HL-60 (cell line): ENCODE data around the gene TEX101.

Experiments used
- DNase-seq, 2 experiments: peaks; one replicate each; pipeline ENCODE4 v3.0.0-alpha.2; 2010 to 2020; ENCODE audit warnings: low read depth in 1 of 2, low spot score in 1 of 2
- H3K27ac ChIP-seq: fragments of 250-450 bp; sonication (Bioruptor Pico); replicated peaks from 2 replicates; pipeline ENCODE4 v1.5.1; 2020; ENCODE audit warnings: mild to moderate bottlenecking, moderate library complexity
- H3K27me3 ChIP-seq: fragments of 250-450 bp; sonication (Bioruptor Pico); 2 replicates; pipeline ENCODE4 v1.5.1; 2021; ENCODE audit warnings: mild to moderate bottlenecking, moderate library complexity; ENCODE audit not compliant: insufficient read depth, poor library complexity, severe bottlenecking
- H3K4me3 ChIP-seq: replicated peaks from 2 replicates; pipeline ENCODE4 v1.5.1; 2011; ENCODE audit warnings: mild to moderate bottlenecking, control low read depth, low read length; ENCODE audit not compliant: insufficient read depth
- CTCF ChIP-seq: IDR thresholded peaks from one replicate; pipeline ENCODE4 v1.5.1; 2011; ENCODE audit warnings: low read length, control low read depth, inconsistent platforms; ENCODE audit not compliant: insufficient read depth
- GABPA ChIP-seq: IDR thresholded peaks from 2 replicates; pipeline ENCODE4 v1.6.1; 2012; ENCODE audit warnings: low read depth
- POLR2AphosphoS5 ChIP-seq: IDR thresholded peaks from 2 replicates; pipeline ENCODE4 v1.6.1; 2012; ENCODE audit warnings: low read depth
- REST ChIP-seq: IDR thresholded peaks from 2 replicates; pipeline ENCODE4 v1.6.1; 2012; ENCODE audit warnings: low read depth; ENCODE audit not compliant: insufficient replicate concordance
- SPI1 ChIP-seq: IDR thresholded peaks from 2 replicates; pipeline ENCODE4 v1.6.1; 2012; ENCODE audit warnings: low read depth, mild to moderate bottlenecking, borderline replicate concordance

The TEX101 gene

GRCh38 chr19:43425567-43426392 is 11.1 kb downstream of the TEX101 start:
- Histone ChIP-seq H3K27ac (no peak overlapping the region), H3K4me3 (no peak overlapping the region), H3K27me3 (no peaks in the 10 kb centered on the region)
- TF ChIP-seq SPI1 (no peak), GABPA (no peak), REST (no peak)
- no peak for DNase-seq

GRCh38 chr19:43429395-43429794 is 14.7 kb downstream of the TEX101 start:
- Histone ChIP-seq H3K27ac (no peak overlapping the region), H3K4me3 (no peak overlapping the region), H3K27me3 (no peaks in the 10 kb centered on the region)
- no peak for DNase-seq
- TF ChIP-seq CTCF = no peak
- no peak for TF ChIP-seq POLR2AphosphoS5
- TF ChIP-seq REST = no peak
- TF ChIP-seq GABPA = no peak
- no peak for TF ChIP-seq SPI1

- Histone ChIP-seq H3K27me3 (no peaks in the 10 kb centered on the region), H3K4me3 (no peak overlapping the region), H3K27ac (no peak overlapping the region)
- TF ChIP-seq SPI1 (no peak), POLR2AphosphoS5 (no peak), GABPA (no peak), REST (no peak), CTCF (no peak)
- DNase-seq = no peak
These were observed 15.5 kb downstream of the TEX101 start for GRCh38 chr19:43430142-43430710.
